ENCODE measurements around the gene HSPB2. TPM values are rescaled to one million over a fixed set of nuclear protein-coding genes. Genes with fewer than 3 reads are reported as not detected.

HSPB2 gene
- total RNA-seq, 1 donor from 2014 or later, result 36.5 TPM

- no peaks in the 10 kb centered on the region for H3K9me3 ChIP-seq (replicated peaks)
- H3K27me3 ChIP-seq (ENCODE audit: low read depth), result peaks cover 15% of the 10 kb centered on the region
- no peak for TF ChIP-seq CTCF (IDR thresholded peaks at IDR 0.05; ENCODE audit: borderline replicate concordance)
- peak; percentile 28 for DNase-seq
- intact Hi-C loops (cut with micrococcal nuclease), result no loop called here
- peaks cover 22% of the 10 kb centered on the region for H3K36me3 ChIP-seq
- peak overlapping the region; percentile 99 for H3K27ac ChIP-seq (replicated peaks)
- peak overlapping the region; percentile 77 for H3K4me3 ChIP-seq
- H3K4me1 ChIP-seq, result peaks cover 60% of the 10 kb centered on the region
These were observed 1.6 kb upstream of the HSPB2 start for GRCh38 chr11:111910676-111911562.

- Histone ChIP-seq H3K36me3 (peaks cover 22% of the 10 kb centered on the region), H3K27me3 (ENCODE audit: low read depth) (peaks cover 15% of the 10 kb centered on the region), H3K4me1 (peaks cover 56% of the 10 kb centered on the region), H3K4me3 (peak within 1 kb of the TSS; percentile 77), H3K27ac (replicated peaks) (peak within 1 kb of the TSS; percentile 99), H3K9me3 (replicated peaks) (no peaks in the 10 kb centered on the region)
- peak; percentile 89 for DNase-seq
- TF ChIP-seq CTCF (IDR thresholded peaks at IDR 0.05; ENCODE audit: borderline replicate concordance), result no peak
- intact Hi-C loops (cut with micrococcal nuclease), result no loop called here
These were observed 752 bp upstream of the HSPB2 start, which contains the start of gene CRYAB for GRCh38 chr11:111911563-111912401. Gene CRYAB, minus strand, starts transcription at chr11:111911770. Its CDS starts 46 bp downstream, at chr11:111911724.

GRCh38 chr11:111913031-111913861 is 712 bp downstream of the HSPB2 start:
- no peak for DNase-seq
- Histone ChIP-seq H3K9me3 (replicated peaks) (no peaks in the 10 kb centered on the region), H3K27me3 (ENCODE audit: low read depth) (peaks cover 15% of the 10 kb centered on the region), H3K4me1 (peaks cover 59% of the 10 kb centered on the region), H3K27ac (replicated peaks) (peak overlapping the region; percentile 99), H3K4me3 (peak overlapping the region; percentile 77), H3K36me3 (peaks cover 22% of the 10 kb centered on the region)
- no peak for TF ChIP-seq CTCF (IDR thresholded peaks at IDR 0.05; ENCODE audit: borderline replicate concordance)
- intact Hi-C loops (cut with micrococcal nuclease), result no loop called here

- Histone ChIP-seq H3K4me1 (peaks cover 65% of the 10 kb centered on the region), H3K27ac (replicated peaks) (peak overlapping the region; percentile 99), H3K27me3 (ENCODE audit: low read depth) (peaks cover 15% of the 10 kb centered on the region), H3K9me3 (replicated peaks) (no peaks in the 10 kb centered on the region), H3K4me3 (peak overlapping the region; percentile 77), H3K36me3 (peaks cover 17% of the 10 kb centered on the region)
- no peak for DNase-seq
- TF ChIP-seq CTCF (IDR thresholded peaks at IDR 0.05; ENCODE audit: borderline replicate concordance), result no peak
- intact Hi-C loops (cut with micrococcal nuclease), result no loop called here
These were observed 1.5 kb downstream of the HSPB2 start for GRCh38 chr11:111913997-111914396.

GRCh38 chr11:111916768-111917167 is 4.2 kb downstream of the HSPB2 start:
- no peak for TF ChIP-seq CTCF (IDR thresholded peaks at IDR 0.05; ENCODE audit: borderline replicate concordance)
- peaks cover 59% of the 10 kb centered on the region for H3K4me1 ChIP-seq
- no peak overlapping the region for H3K4me3 ChIP-seq
- H3K27me3 ChIP-seq (ENCODE audit: low read depth), result peaks cover 15% of the 10 kb centered on the region
- DNase-seq, result no peak
- H3K9me3 ChIP-seq (replicated peaks), result no peaks in the 10 kb centered on the region
- intact Hi-C loops (cut with micrococcal nuclease), result no loop called here
- peak overlapping the region; percentile 19 for H3K27ac ChIP-seq (replicated peaks)
- no peaks in the 10 kb centered on the region for H3K36me3 ChIP-seq

Measured in left ventricle myocardium inferior (tissue), 1 donor.